T-cell (primary cell): ENCODE results near the gene CHID1. TPM values are rescaled to one million over a fixed set of nuclear protein-coding genes. Genes with fewer than 3 reads are reported as not detected.
A peak's percentile ranks its signal among the peaks of the same experiment; 100 is the strongest.

Experiments used
- ATAC-seq, 4 experiments: fragments of 200-7000 bp in 3 of 4; fragments of 150-1000 bp in 1 of 4; cut with Tn5 transposase; replicated peaks in 1 of 4; 1 replicate in 3 of 4; 2 replicates in 1 of 4; pipeline ENCODE4 v1.10.0; 2021; ENCODE audit warnings: moderate library complexity in 3 of 4, mild to moderate bottlenecking in 2 of 4, moderate number of reproducible peaks in 1 of 4
- CTCF ChIA-PET, 2 donors: fragments of 300-600 bp; sonication (Branson Sonifier 250); formaldehyde crosslinking; loops; one replicate each; lab custom pipeline; 2022; ENCODE audit warnings: antibody characterized with exemption in 2 of 2; lab: Charles Lee
- POLR2A ChIA-PET, 2 donors: fragments of 300-600 bp; sonication (Branson Sonifier 250); formaldehyde crosslinking; loops; one replicate each; lab custom pipeline; 2022; ENCODE audit warnings: antibody characterized with exemption in 2 of 2; lab: Charles Lee
- DNase-seq, 35 experiments: peaks; one replicate each; pipeline versions ENCODE4 v3.0.0 to v3.0.0-alpha.2; 2013 to 2023
- H3K27ac ChIP-seq: one replicate; pipeline ENCODE4 v1.5.1; 2013; ENCODE audit warnings: low read length
- H3K27me3 ChIP-seq, 2 experiments: replicated peaks in 1 of 2; 1 replicate in 1 of 2; 2 replicates in 1 of 2; pipeline versions ENCODE4 v1.6.1 to v1.7.0; 2013; ENCODE audit warnings: low read length in 1 of 2, mixed read lengths in 1 of 2; ENCODE audit not compliant: control insufficient read depth in 2 of 2, insufficient read depth in 2 of 2; ENCODE audit errors: extremely low read depth in 1 of 2
- H3K36me3 ChIP-seq, 2 donors: 1 replicate in 1 of 2; 2 replicates in 1 of 2; pipeline versions ENCODE4 v1.6.1 to v1.7.0; 2013; ENCODE audit warnings: low read length in 1 of 2; ENCODE audit not compliant: control insufficient read depth in 2 of 2, insufficient read depth in 1 of 2; ENCODE audit errors: extremely low read depth in 1 of 2
- H3K4me1 ChIP-seq, 2 experiments: 1 replicate in 1 of 2; 2 replicates in 1 of 2; pipeline versions ENCODE4 v1.6.1 to v1.7.0; 2013; ENCODE audit warnings: low read length in 2 of 2, mixed read lengths in 1 of 2; ENCODE audit not compliant: insufficient read depth in 2 of 2, control insufficient read depth in 1 of 2; ENCODE audit errors: extremely low read depth in 1 of 2
- H3K4me3 ChIP-seq, 2 donors: 1 replicate in 1 of 2; 2 replicates in 1 of 2; pipeline versions ENCODE4 v1.5.1 to v1.7.0; 2013; ENCODE audit warnings: mild to moderate bottlenecking in 2 of 2, low read length in 1 of 2, moderate library complexity in 1 of 2; ENCODE audit not compliant: control insufficient read depth in 1 of 2; ENCODE audit errors: extremely low read depth in 1 of 2
- H3K9me3 ChIP-seq: 2 replicates; pipeline ENCODE4 v1.7.0; 2013
- H3K27ac Mint-ChIP-seq, 2 donors: one replicate each; pipeline ENCODE4 v1.8.0; 2020 to 2021; ENCODE audit warnings: mild to moderate bottlenecking in 2 of 2, mixed read lengths in 2 of 2
- H3K27me3 Mint-ChIP-seq, 2 donors: one replicate each; pipeline ENCODE4 v1.8.0; 2021 to 2022; ENCODE audit warnings: mixed read lengths in 2 of 2
- H3K36me3 Mint-ChIP-seq: one replicate; pipeline ENCODE4 v1.8.0; 2021; ENCODE audit warnings: mixed read lengths
- H3K4me1 Mint-ChIP-seq, 3 donors: one replicate each; pipeline ENCODE4 v1.8.0; 2020 to 2022; ENCODE audit warnings: mixed read lengths in 3 of 3, mild to moderate bottlenecking in 1 of 3
- H3K4me3 Mint-ChIP-seq, 3 donors: one replicate each; pipeline ENCODE4 v1.8.0; 2020 to 2022; ENCODE audit warnings: mild to moderate bottlenecking in 3 of 3, mixed read lengths in 3 of 3, moderate library complexity in 3 of 3
- H3K9me3 Mint-ChIP-seq, 3 donors: one replicate each; pipeline ENCODE4 v1.8.0; 2020 to 2022; ENCODE audit warnings: mixed read lengths in 3 of 3
- WGBS: methylation state at CpG from one replicate; pipeline ENCODE4 v1.1.5; 2013; ENCODE audit warnings: missing lambda C conversion rate; ENCODE audit not compliant: insufficient coverage; 5-methylcytosine and 5-hydroxymethylcytosine counted together
- total RNA-seq, 35 experiments: library from RNA in 6 of 35; stranded (reverse) in 6 of 35; fragments of 120-200 nt in 1 of 35; gene quantifications; one replicate each; pipeline versions ENCODE4 v1.2.1 to v1.2.4 and lab custom pipeline; 2013 to 2026

CHID1 gene
- total RNA-seq, 5 donors from 2014 or later (not counting 1 experiment from before 2014, with no cell fraction given), result 39.0 to 68.4 (median 51.2) TPM

GRCh38 chr11:824292-824880, 86.2 kb downstream of the CHID1 start:
- H3K27me3 ChIP-seq, result peaks cover 0 to 46% of the 10 kb centered on the region in 2 experiments
- POLR2A ChIA-PET, result no interaction called here
- H3K36me3 ChIP-seq, result peaks cover 7 to 29% of the 10 kb centered on the region in 2 donors
- Mint-ChIP-seq H3K4me3 (no peak overlapping the region), H3K36me3 (peaks cover 17% of the 10 kb centered on the region), H3K27ac (no peak overlapping the region), H3K27me3 (peaks cover 6 to 20% of the 10 kb centered on the region in 2 donors), H3K9me3 (no peaks in the 10 kb centered on the region), H3K4me1 (peaks cover 21 to 42% (median 30%) of the 10 kb centered on the region in 3 donors)
- ATAC-seq (no peak), DNase-seq (no peak)
- H3K9me3 ChIP-seq, result no peaks in the 10 kb centered on the region
- H3K4me1 ChIP-seq, result peaks cover 7 to 62% of the 10 kb centered on the region in 2 experiments
- H3K4me3 ChIP-seq, result no peak overlapping the region
- 97% methylated on average over 54 of the region's 59 CpGs for WGBS
- no peak overlapping the region for H3K27ac ChIP-seq
- CTCF ChIA-PET, result no interaction called here

- Mint-ChIP-seq H3K27ac (no peak overlapping the region), H3K4me1 (peaks cover 15 to 35% (median 24%) of the 10 kb centered on the region in 3 donors), H3K9me3 (no peaks in the 10 kb centered on the region), H3K4me3 (no peak overlapping the region), H3K27me3 (peaks cover 6 to 13% of the 10 kb centered on the region in 2 donors), H3K36me3 (peaks cover 17% of the 10 kb centered on the region)
- DNase-seq (no peak), ATAC-seq (no peak)
- POLR2A ChIA-PET, result no interaction called here
- CTCF ChIA-PET, result no interaction called here
- H3K4me1 ChIP-seq, result peaks cover 8 to 61% of the 10 kb centered on the region in 2 experiments
- peaks cover 7 to 29% of the 10 kb centered on the region in 2 donors for H3K36me3 ChIP-seq
- H3K27me3 ChIP-seq, result peaks cover 0 to 39% of the 10 kb centered on the region in 2 experiments
- no peak overlapping the region for H3K4me3 ChIP-seq
- no peak overlapping the region for H3K27ac ChIP-seq
- 96% methylated on average over 27 of the region's 53 CpGs for whole genome bisulfite sequencing
- H3K9me3 ChIP-seq, result no peaks in the 10 kb centered on the region
Measured at GRCh38 chr11:823441-824291, 86.9 kb downstream of the CHID1 start.

- peak overlapping the region; percentile 43 to 86 (median 84) for H3K4me3 Mint-ChIP-seq
- POLR2A ChIA-PET, result no interaction called here
- H3K4me1 ChIP-seq, result peaks cover 7 to 49% of the 10 kb centered on the region in 2 experiments
- peaks cover 17% of the 10 kb centered on the region for H3K36me3 Mint-ChIP-seq
- no peaks in the 10 kb centered on the region for H3K9me3 Mint-ChIP-seq
- peaks cover 0 to 2% of the 10 kb centered on the region in 2 donors for H3K27me3 Mint-ChIP-seq
- peaks cover 0 to 22% of the 10 kb centered on the region in 2 experiments for H3K27me3 ChIP-seq
- peaks cover 7 to 29% of the 10 kb centered on the region in 2 donors for H3K36me3 ChIP-seq
- H3K4me1 Mint-ChIP-seq, result peaks cover 7 to 25% (median 17%) of the 10 kb centered on the region in 3 donors
- no peaks in the 10 kb centered on the region for H3K9me3 ChIP-seq
- H3K27ac Mint-ChIP-seq, result no peak overlapping the region
- H3K27ac ChIP-seq, result no peak overlapping the region
- H3K4me3 ChIP-seq, result no peak overlapping the region
- WGBS, result 98% methylated on average over 4 of the region's 22 CpGs
- CTCF ChIA-PET, result interaction anchor here in 1 of 2 donors (0.6 kb wide), 1 partner anchor 26 kb away, joined by 4 read pairs; no protein-coding TSS in a partner anchor
- no peak for DNase-seq
- no peak for ATAC-seq
Measured at GRCh38 chr11:821512-822371, 88.9 kb downstream of the CHID1 start.

GRCh38 chr11:820655-821511, 89.7 kb downstream of the CHID1 start:
- DNase-seq (no peak), ATAC-seq (no peak)
- Mint-ChIP-seq H3K36me3 (peaks cover 17% of the 10 kb centered on the region), H3K27me3 (no peaks in the 10 kb centered on the region), H3K9me3 (no peaks in the 10 kb centered on the region), H3K27ac (peak overlapping the region; percentile 46 to 58), H3K4me3 (peak overlapping the region; percentile 83 to 86 (median 84)), H3K4me1 (peaks cover 7 to 20% (median 13%) of the 10 kb centered on the region in 3 donors)
- Histone ChIP-seq H3K27ac (peak overlapping the region; percentile 19), H3K36me3 (peaks cover 7 to 29% of the 10 kb centered on the region in 2 donors), H3K27me3 (peaks cover 0 to 14% of the 10 kb centered on the region in 2 experiments), H3K9me3 (no peaks in the 10 kb centered on the region), H3K4me1 (peaks cover 5 to 41% of the 10 kb centered on the region in 2 experiments), H3K4me3 (peak overlapping the region; percentile 56 to 63)
- WGBS, result 78% methylated on average over 9 of the region's 11 CpGs
- ChIA-PET CTCF (interaction anchor here (0.5 to 1.6 kb wide), 3 partner anchors 10 to 26 kb away, joined by 3 to 6 read pairs (median 4); partner anchors contain the start of gene RPLP2 (in 1 of the 2)), POLR2A (interaction anchor here in 1 of 2 donors (1.0 to 1.1 kb wide), 2 partner anchors 10 to 11 kb away, joined by 3 to 11 read pairs; partner anchors contain the start of gene RPLP2)

GRCh38 chr11:819943-820649, 90.5 kb downstream of the CHID1 start:
- ChIA-PET CTCF (interaction anchor here in 1 of 2 donors (0.5 to 1.6 kb wide), 2 partner anchors 9 to 11 kb away, joined by 3 to 6 read pairs; partner anchors contain the start of gene RPLP2), POLR2A (interaction anchor here in 1 of 2 donors (1.0 to 1.1 kb wide), 2 partner anchors 9 to 10 kb away, joined by 3 to 11 read pairs; partner anchors contain the start of gene RPLP2)
- Histone ChIP-seq H3K4me3 (peak overlapping the region; percentile 56 to 63), H3K9me3 (no peaks in the 10 kb centered on the region), H3K27me3 (peaks cover 0 to 6% of the 10 kb centered on the region in 2 experiments), H3K4me1 (peaks cover 5 to 35% of the 10 kb centered on the region in 2 experiments), H3K27ac (peak overlapping the region; percentile 19), H3K36me3 (peaks cover 7 to 26% of the 10 kb centered on the region in 2 donors)
- Mint-ChIP-seq H3K9me3 (no peaks in the 10 kb centered on the region), H3K36me3 (peaks cover 15% of the 10 kb centered on the region), H3K27ac (peak overlapping the region; percentile 74 to 84), H3K27me3 (no peaks in the 10 kb centered on the region), H3K4me3 (peak overlapping the region; percentile 83 to 86 (median 84)), H3K4me1 (peaks cover 7 to 20% (median 13%) of the 10 kb centered on the region in 3 donors)
- ATAC-seq (peak; percentile 81 to 84 (median 82)), DNase-seq (peak; percentile 89 to 99 (median 97))
- 6% methylated on average over 41 of the region's 47 CpGs for WGBS
